SK-N-SH treated with all-trans-retinoic acid at 6 μM for 48 hours (cell line): ENCODE data around the gene TTLL10.

ENCODE experiments used
- ATAC-seq: fragments of 200-7000 bp; cut with Tn5 transposase; 3 replicates; pipeline ENCODE4 v1.9.1; 2020; ENCODE audit warnings: mild to moderate bottlenecking, moderate library complexity
- ARNTL ChIP-seq: fragments of 450-650 bp; formaldehyde crosslinking; IDR thresholded peaks from 2 replicates; pipeline ENCODE4 v1.5.0; 2020; ENCODE audit warnings: low read depth, mild to moderate bottlenecking, moderate library complexity, borderline replicate concordance
- BACH2 ChIP-seq: fragments of 250-450 bp; sonication (Bioruptor Pico); IDR thresholded peaks from 2 replicates; pipeline ENCODE4 v1.9.0; 2021; ENCODE audit warnings: mild to moderate bottlenecking, borderline replicate concordance
- GLIS3 ChIP-seq: fragments of 250-450 bp; sonication (Bioruptor Pico); IDR thresholded peaks from 2 replicates; pipeline ENCODE4 v1.5.0; 2020; ENCODE audit warnings: mild to moderate bottlenecking, moderate library complexity
- OSR1 ChIP-seq: fragments of 250-450 bp; sonication (Bioruptor Pico); IDR thresholded peaks from 2 replicates; pipeline ENCODE4 v1.8.0; 2022; ENCODE audit warnings: moderate library complexity, mild to moderate bottlenecking, inconsistent platforms
- PATZ1 ChIP-seq: fragments of 250-450 bp; sonication (Bioruptor Pico); IDR thresholded peaks from 2 replicates; pipeline ENCODE4 v1.8.0; 2020; ENCODE audit warnings: mild to moderate bottlenecking, moderate library complexity, borderline replicate concordance
- POU6F1 ChIP-seq: fragments of 250-450 bp; sonication (Bioruptor Pico); IDR thresholded peaks from 2 replicates; pipeline ENCODE4 v1.8.0; 2021; ENCODE audit warnings: low read depth, mild to moderate bottlenecking, moderate library complexity, borderline replicate concordance
- PPARA ChIP-seq: fragments of 250-450 bp; sonication (Bioruptor Pico); IDR thresholded peaks from 2 replicates; pipeline ENCODE4 v1.5.0; 2020; ENCODE audit warnings: mild to moderate bottlenecking, borderline replicate concordance
- RARB ChIP-seq: fragments of 250-450 bp; sonication (Bioruptor Pico); IDR thresholded peaks from 2 replicates; pipeline ENCODE4 v1.8.0; 2021; ENCODE audit warnings: mild to moderate bottlenecking, moderate library complexity
- SNAI2 ChIP-seq: fragments of 250-450 bp; sonication (Bioruptor Pico); IDR thresholded peaks from 2 replicates; pipeline ENCODE4 v1.5.0; 2020; ENCODE audit warnings: mild to moderate bottlenecking, moderate library complexity
- TOX ChIP-seq: fragments of 250-450 bp; sonication (Bioruptor Pico); IDR thresholded peaks from 2 replicates; pipeline ENCODE4 v1.8.0; 2021; ENCODE audit warnings: mild to moderate bottlenecking, moderate library complexity, borderline replicate concordance
- ZC3H10 ChIP-seq: fragments of 250-450 bp; sonication (Bioruptor Pico); IDR thresholded peaks from 2 replicates; pipeline ENCODE4 v1.5.1; 2021; ENCODE audit warnings: mild to moderate bottlenecking, moderate library complexity
- ZFP3 ChIP-seq: fragments of 250-450 bp; sonication (Bioruptor Pico); IDR thresholded peaks from 2 replicates; pipeline ENCODE4 v1.5.0; 2020; ENCODE audit warnings: mild to moderate bottlenecking, moderate library complexity
- ZFP30 ChIP-seq: fragments of 450-650 bp; formaldehyde crosslinking; IDR thresholded peaks from 2 replicates; pipeline ENCODE4 v1.5.0; 2022; ENCODE audit warnings: mild to moderate bottlenecking, moderate library complexity
- ZNF565 ChIP-seq: fragments of 450-650 bp; formaldehyde crosslinking; conservative IDR thresholded peaks from 2 replicates; pipeline ENCODE4 v1.5.0; 2020; ENCODE audit warnings: low read depth, mild to moderate bottlenecking, moderate library complexity
- ZNF70 ChIP-seq: fragments of 450-650 bp; formaldehyde crosslinking; IDR thresholded peaks from 2 replicates; pipeline ENCODE4 v1.5.0; 2020; ENCODE audit warnings: mild to moderate bottlenecking, moderate library complexity
- ZNF8 ChIP-seq: fragments of 450-650 bp; formaldehyde crosslinking; IDR thresholded peaks from 2 replicates; pipeline ENCODE4 v1.5.0; 2020; ENCODE audit warnings: mild to moderate bottlenecking, moderate library complexity
- TF ChIP-seq, protein P1 (sequence below): fragments of 250-450 bp; sonication (Bioruptor Pico); IDR thresholded peaks from 2 replicates; pipeline ENCODE4 v1.5.1; 2020; ENCODE audit warnings: low read depth, mild to moderate bottlenecking, moderate library complexity
- TF ChIP-seq, protein P2 (sequence below): fragments of 250-450 bp; sonication (Bioruptor Pico); IDR thresholded peaks from 2 replicates; pipeline ENCODE4 v1.5.0; 2020; ENCODE audit warnings: mild to moderate bottlenecking, moderate library complexity

Gene TTLL10

DNA sequence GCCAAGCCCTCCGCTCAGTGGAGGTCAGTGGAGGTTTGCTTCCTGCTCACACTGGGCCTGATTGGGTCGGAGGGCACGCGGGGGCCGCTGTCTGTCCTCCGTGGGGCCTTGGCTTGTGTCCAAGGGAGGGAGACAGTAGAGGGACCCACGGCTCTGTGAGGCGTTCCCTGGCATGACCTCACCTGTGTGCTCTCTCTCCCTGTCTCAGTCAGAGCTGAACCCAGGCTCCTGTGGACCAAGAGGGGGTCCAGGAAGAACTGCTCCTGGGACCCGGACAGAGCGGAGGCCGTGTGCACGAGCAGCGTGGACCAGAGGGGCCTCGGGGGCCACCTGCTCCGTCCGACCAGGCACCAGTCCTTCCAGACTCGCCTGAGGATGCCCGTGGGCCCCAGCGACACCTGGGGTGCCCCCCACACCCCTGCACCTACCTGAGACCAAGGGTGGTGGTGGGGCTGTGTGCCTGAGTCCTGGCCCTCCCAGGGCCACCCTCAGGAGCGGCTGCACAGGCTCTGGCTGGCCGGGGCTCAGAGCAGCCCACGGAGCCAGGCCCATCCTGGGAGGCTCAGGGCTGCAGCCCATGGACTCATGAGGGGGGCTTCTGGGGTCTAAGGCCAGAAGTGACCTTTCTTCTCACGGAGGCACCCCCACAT is 13.3 kb upstream of the TTLL10 start:
- TF ChIP-seq PPARA, result no peak
- TF ChIP-seq RARB, result no peak
- TF ChIP-seq ZC3H10 (CRISPR knock-in tag), result no peak
- TF ChIP-seq ZNF70 (CRISPR knock-in tag), result no peak
- no peak for ATAC-seq

DNA sequence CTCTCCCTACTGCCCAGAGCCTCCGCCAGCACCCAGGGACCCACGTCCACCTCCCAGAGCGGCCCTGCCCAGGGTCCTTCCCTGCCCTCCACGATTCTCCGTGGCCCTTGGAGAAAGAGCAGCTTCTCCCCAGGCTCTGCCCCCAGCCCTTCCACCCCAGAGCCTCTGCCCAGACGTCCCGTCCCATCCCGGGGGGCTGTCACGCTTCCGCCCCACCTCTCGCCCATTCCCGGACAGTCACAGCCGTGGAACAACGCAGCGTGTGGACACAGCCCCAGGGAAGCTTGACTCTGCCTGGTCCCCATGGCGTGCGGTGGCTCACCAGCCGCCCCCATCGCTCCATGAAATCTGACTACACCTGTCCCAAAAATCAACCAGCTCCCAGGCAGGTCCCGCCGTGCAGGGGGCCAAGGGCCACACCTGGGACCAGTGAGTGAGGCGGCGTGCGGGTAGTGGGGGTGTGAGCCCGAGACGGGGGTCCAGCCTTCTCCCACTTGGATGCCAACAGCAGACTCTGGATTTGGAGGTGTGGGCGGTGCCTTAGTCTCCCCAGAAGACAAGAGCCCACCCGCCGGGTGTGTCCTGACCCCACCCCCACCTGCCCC is 12.5 kb upstream of the TTLL10 start:
- TF ChIP-seq ZNF70 (CRISPR knock-in tag), result no peak
- no peak for TF ChIP-seq ZFP3
- TF ChIP-seq POU6F1 (CRISPR knock-in tag), result no peak
- no peak for TF ChIP-seq GLIS3 (CRISPR knock-in tag)
- TF ChIP-seq ZC3H10 (CRISPR knock-in tag), result no peak
- ATAC-seq, result no peak

- no peak for TF ChIP-seq ZC3H10 (CRISPR knock-in tag)
- TF ChIP-seq PATZ1 (CRISPR knock-in tag), result no peak
- no peak for TF ChIP-seq PPARA
- no peak for TF ChIP-seq ZNF70 (CRISPR knock-in tag)
- no peak for TF ChIP-seq TOX (CRISPR knock-in tag)
- TF ChIP-seq ZNF565 (CRISPR knock-in tag), result no peak
- TF ChIP-seq, protein P1, sequence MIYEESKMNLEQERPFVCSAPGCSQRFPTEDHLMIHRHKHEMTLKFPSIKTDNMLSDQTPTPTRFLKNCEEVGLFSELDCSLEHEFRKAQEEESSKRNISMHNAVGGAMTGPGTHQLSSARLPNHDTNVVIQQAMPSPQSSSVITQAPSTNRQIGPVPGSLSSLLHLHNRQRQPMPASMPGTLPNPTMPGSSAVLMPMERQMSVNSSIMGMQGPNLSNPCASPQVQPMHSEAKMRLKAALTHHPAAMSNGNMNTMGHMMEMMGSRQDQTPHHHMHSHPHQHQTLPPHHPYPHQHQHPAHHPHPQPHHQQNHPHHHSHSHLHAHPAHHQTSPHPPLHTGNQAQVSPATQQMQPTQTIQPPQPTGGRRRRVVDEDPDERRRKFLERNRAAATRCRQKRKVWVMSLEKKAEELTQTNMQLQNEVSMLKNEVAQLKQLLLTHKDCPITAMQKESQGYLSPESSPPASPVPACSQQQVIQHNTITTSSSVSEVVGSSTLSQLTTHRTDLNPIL (CRISPR knock-in tag), result no peak
- no peak for TF ChIP-seq BACH2 (CRISPR knock-in tag)
- TF ChIP-seq ZNF8 (CRISPR knock-in tag), result no peak
- TF ChIP-seq SNAI2, result no peak
- TF ChIP-seq, protein P2, sequence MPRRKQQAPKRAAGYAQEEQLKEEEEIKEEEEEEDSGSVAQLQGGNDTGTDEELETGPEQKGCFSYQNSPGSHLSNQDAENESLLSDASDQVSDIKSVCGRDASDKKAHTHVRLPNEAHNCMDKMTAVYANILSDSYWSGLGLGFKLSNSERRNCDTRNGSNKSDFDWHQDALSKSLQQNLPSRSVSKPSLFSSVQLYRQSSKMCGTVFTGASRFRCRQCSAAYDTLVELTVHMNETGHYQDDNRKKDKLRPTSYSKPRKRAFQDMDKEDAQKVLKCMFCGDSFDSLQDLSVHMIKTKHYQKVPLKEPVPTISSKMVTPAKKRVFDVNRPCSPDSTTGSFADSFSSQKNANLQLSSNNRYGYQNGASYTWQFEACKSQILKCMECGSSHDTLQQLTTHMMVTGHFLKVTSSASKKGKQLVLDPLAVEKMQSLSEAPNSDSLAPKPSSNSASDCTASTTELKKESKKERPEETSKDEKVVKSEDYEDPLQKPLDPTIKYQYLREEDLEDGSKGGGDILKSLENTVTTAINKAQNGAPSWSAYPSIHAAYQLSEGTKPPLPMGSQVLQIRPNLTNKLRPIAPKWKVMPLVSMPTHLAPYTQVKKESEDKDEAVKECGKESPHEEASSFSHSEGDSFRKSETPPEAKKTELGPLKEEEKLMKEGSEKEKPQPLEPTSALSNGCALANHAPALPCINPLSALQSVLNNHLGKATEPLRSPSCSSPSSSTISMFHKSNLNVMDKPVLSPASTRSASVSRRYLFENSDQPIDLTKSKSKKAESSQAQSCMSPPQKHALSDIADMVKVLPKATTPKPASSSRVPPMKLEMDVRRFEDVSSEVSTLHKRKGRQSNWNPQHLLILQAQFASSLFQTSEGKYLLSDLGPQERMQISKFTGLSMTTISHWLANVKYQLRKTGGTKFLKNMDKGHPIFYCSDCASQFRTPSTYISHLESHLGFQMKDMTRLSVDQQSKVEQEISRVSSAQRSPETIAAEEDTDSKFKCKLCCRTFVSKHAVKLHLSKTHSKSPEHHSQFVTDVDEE (CRISPR knock-in tag), result no peak
- no peak for TF ChIP-seq ZFP30 (CRISPR knock-in tag)
- no peak for ATAC-seq
These were observed 12.0 kb upstream of the TTLL10 start for GRCh38 chr1:1161683-1162079.

- ATAC-seq, result no peak
- no peak for TF ChIP-seq OSR1 (CRISPR knock-in tag)
- TF ChIP-seq ZNF8 (CRISPR knock-in tag), result no peak
- TF ChIP-seq GLIS3 (CRISPR knock-in tag), result no peak
- no peak for TF ChIP-seq ARNTL
- TF ChIP-seq, all 23 proteins: peak for 0
These were observed 10.8 kb upstream of the TTLL10 start for GRCh38 chr1:1162597-1163537.
